Astrocyte (in vitro differentiated cells and primary cell): ENCODE data around the gene SSBP3.

Source experiments
- CTCF ChIP-seq: IDR thresholded peaks from 2 replicates; pipeline ENCODE4 v1.5.1; 2011; ENCODE audit warnings: low read depth, mild to moderate bottlenecking, inconsistent platforms, low read length, moderate library complexity; ENCODE audit not compliant: insufficient read depth
- EZH2 ChIP-seq: IDR thresholded peaks from 2 replicates; pipeline ENCODE4 v1.6.1; 2012; ENCODE audit warnings: mild to moderate bottlenecking, low read length, inconsistent platforms; ENCODE audit not compliant: insufficient read depth

GRCh38 chr1:54375298-54375697, 30.9 kb downstream of the SSBP3 start:
- no peak for TF ChIP-seq CTCF
- TF ChIP-seq EZH2: no peak
